Duodenal mucosa (tissue), 2 donors: ENCODE results near the gene RAB44.
A peak's percentile ranks its signal among the peaks of the same experiment; 100 is the strongest.

Experiments used
- H3K27ac ChIP-seq: one replicate; pipeline ENCODE4 v1.7.0; 2013; ENCODE audit warnings: low read depth, low read length
- H3K27me3 ChIP-seq, 2 donors: one replicate each; pipeline ENCODE4 v1.7.0; 2013; ENCODE audit warnings: low read length in 2 of 2, control low read depth in 1 of 2; ENCODE audit not compliant: insufficient read depth in 2 of 2, control insufficient read depth in 1 of 2
- H3K36me3 ChIP-seq, 2 donors: one replicate each; pipeline ENCODE4 v1.7.0; 2013; ENCODE audit warnings: low read length in 2 of 2, control low read depth in 1 of 2; ENCODE audit not compliant: insufficient read depth in 2 of 2, control insufficient read depth in 1 of 2
- H3K4me1 ChIP-seq, 2 donors: one replicate each; pipeline ENCODE4 v1.7.0; 2013; ENCODE audit warnings: low read length in 2 of 2, control low read depth in 1 of 2; ENCODE audit not compliant: insufficient read depth in 2 of 2, control insufficient read depth in 1 of 2
- H3K4me3 ChIP-seq, 2 donors: one replicate each; pipeline ENCODE4 v1.7.0; 2013; ENCODE audit warnings: low read length in 2 of 2, low read depth in 1 of 2
- H3K9ac ChIP-seq, 2 donors: one replicate each; pipeline ENCODE4 v1.7.0; 2013; ENCODE audit warnings: low read length in 2 of 2, low read depth in 1 of 2
- H3K9me3 ChIP-seq, 2 donors: one replicate each; pipeline ENCODE4 v1.7.0; 2013; ENCODE audit warnings: low read length in 2 of 2, control low read depth in 1 of 2; ENCODE audit not compliant: control insufficient read depth in 1 of 2

Gene RAB44

DNA sequence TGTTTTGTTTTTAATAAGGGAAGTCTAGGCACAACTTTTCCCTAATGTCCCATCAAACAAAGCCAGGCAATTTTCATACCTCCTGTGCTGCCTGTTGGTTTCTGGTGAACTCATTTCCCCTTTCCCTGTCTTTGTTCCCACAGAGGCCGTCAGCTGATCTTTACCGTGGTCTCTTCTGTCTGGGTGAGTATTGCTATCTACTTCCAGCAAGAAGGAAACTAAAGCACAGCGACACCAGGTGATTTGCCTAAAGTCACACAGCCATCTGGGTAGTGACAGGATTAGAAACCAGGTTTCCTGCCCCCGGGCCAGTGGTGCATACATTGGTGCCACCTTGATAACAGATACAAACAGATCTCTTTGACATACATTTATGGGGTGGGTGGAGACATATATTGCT, 59.6 kb downstream of the RAB44 start:
- H3K9me3 ChIP-seq = no peaks in the 10 kb centered on the region
- peak overlapping the region in 1 of 2 donors; percentile 43 for H3K4me3 ChIP-seq
- H3K9ac ChIP-seq = peak overlapping the region in 1 of 2 donors; percentile 41
- peaks cover 59 to 60% of the 10 kb centered on the region in 2 donors for H3K4me1 ChIP-seq
- H3K27me3 ChIP-seq = no peaks in the 10 kb centered on the region
- no peaks in the 10 kb centered on the region for H3K36me3 ChIP-seq
- H3K27ac ChIP-seq = no peak overlapping the region

DNA sequence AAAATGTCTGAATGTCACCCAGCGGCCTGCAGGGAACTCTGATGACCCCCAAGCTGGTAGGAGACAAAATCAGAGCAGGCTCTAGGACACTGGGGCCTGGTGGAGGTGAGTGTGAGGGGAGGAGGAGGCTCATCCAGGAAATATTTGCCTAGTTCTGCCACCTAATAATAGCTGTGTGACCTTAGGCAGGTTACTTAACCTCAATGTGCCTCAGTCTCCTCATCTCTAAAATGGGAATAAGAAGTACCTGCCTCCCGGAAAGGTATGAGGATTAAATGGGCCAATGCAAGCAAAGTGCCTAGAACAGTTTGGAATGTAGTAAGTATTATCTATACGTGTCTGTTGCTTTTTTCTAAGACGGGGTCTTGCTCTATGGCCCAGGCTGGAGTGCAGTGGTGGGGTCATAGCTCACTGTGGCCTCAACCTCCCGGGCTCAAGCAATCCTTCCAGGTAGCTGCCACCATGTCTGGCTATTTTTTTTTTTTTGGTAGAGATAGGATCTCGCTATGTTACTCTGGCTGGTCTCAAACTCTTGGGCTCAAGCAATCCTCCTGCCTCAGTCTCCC, 60.4 kb downstream of the RAB44 start:
- Histone ChIP-seq H3K9me3 (no peaks in the 10 kb centered on the region), H3K27me3 (no peaks in the 10 kb centered on the region), H3K9ac (no peak overlapping the region), H3K4me1 (peaks cover 51% of the 10 kb centered on the region in 2 donors), H3K27ac (no peak overlapping the region), H3K36me3 (no peaks in the 10 kb centered on the region), H3K4me3 (no peak overlapping the region)

DNA sequence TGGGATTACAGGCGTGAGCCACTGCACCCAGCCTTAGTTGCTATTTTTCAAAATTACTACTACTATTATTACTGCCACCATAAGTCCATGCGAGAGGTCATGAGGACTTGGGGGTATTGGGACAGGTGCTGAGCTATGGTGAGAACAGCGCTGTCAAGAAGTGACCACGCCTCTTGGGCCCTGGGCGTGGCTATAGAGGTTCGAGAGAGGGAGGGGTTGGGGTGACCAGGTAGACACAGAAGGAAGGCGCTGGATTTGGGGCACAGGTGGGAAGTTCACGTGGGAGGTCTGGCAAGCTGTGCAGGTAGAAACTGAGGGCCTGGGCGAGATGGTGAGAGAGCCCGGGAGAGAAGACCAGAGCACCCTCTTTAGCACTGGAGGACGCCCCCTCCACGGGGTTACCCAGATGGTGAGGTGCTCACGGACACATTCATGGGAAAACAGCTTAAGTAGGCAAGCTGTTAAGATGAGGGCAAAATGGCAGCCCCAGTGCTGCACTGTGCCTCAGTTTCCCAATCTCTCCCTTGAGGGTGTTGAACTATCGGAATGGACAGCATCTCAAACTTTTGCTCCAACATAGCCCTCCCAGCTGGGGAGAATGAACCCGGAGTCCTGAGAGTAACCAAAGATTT, 61.0 kb downstream of the RAB44 start:
- Histone ChIP-seq H3K9ac (peak overlapping the region in 1 of 2 donors; percentile 41), H3K27ac (no peak overlapping the region), H3K4me3 (peak overlapping the region in 1 of 2 donors; percentile 18), H3K4me1 (peaks cover 45% of the 10 kb centered on the region in 2 donors), H3K27me3 (no peaks in the 10 kb centered on the region), H3K9me3 (no peaks in the 10 kb centered on the region), H3K36me3 (no peaks in the 10 kb centered on the region)

DNA sequence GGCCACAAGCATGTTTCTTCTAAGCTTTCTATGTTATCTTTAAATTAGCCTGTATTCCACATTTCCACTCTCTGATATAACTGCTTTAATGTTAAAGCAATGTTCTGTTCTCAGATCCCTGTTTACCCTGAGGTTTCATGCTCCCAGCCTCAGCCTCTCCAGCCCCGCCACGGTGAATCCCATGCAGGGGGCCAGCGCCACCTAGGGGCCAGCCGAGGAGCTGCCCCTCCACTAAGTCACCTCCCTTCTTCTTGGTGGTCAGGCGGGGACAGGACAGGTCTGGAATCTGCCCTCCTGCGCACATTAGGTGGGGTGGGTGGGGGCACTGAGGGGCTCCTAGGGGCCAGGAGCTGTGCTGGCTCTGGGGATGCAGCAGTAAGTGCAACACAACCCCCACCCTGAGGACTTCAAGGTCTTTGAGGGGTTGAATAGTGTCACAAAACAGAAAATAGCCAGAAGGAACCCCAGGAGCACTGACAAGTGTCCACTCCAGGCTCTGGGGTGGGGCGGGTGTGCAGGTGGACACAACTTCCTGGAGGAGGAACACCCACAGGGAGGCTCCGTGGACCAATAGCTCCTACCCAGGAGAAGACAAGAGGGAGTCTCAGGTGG, 61.6 kb downstream of the RAB44 start:
- H3K27ac ChIP-seq = no peak overlapping the region
- H3K9me3 ChIP-seq = no peaks in the 10 kb centered on the region
- no peaks in the 10 kb centered on the region for H3K27me3 ChIP-seq
- H3K4me3 ChIP-seq = peak overlapping the region in 1 of 2 donors; percentile 18
- peaks cover 39 to 41% of the 10 kb centered on the region in 2 donors for H3K4me1 ChIP-seq
- peak overlapping the region in 1 of 2 donors; percentile 41 for H3K9ac ChIP-seq
- H3K36me3 ChIP-seq = no peaks in the 10 kb centered on the region

DNA sequence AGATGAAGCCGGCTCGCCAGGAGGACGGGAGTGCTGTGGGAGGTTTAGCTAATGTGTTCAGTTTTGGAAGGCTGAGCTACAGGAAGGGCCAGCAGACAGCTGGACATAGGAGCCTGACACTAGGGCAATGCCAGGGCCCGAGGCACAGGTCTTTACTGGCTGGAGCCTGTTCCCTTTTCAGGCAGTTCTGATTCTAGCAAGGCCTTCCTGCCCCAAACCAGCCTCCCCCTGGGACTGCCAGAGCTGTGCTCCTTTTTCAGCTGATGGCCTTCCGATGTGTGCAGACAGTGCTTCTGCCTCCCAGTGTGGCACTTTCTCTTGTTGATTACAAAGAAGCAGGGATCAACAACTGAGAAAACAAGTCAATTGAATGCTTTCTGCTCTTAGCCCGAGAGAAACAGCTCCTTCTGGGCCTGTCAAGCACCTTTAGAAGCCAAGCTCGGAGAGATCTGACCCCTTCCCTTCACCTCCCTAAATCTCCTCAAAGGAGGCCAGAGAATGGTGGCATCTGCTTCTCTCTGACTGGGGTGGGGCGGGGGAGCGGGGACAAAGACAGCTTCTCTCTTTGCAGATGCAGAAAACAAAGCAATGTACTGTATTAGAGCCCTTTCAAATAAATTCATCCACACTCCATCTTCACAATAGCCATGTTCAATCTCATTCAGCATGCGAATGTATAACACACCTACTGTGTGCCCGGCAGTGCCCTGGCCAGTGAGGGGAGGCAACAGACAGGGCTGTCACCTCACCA, 63.2 kb downstream of the RAB44 start:
- Histone ChIP-seq H3K4me3 (no peak overlapping the region), H3K27me3 (no peaks in the 10 kb centered on the region), H3K27ac (no peak overlapping the region), H3K9ac (no peak overlapping the region), H3K4me1 (peaks cover 24 to 30% of the 10 kb centered on the region in 2 donors), H3K9me3 (no peaks in the 10 kb centered on the region), H3K36me3 (no peaks in the 10 kb centered on the region)

DNA sequence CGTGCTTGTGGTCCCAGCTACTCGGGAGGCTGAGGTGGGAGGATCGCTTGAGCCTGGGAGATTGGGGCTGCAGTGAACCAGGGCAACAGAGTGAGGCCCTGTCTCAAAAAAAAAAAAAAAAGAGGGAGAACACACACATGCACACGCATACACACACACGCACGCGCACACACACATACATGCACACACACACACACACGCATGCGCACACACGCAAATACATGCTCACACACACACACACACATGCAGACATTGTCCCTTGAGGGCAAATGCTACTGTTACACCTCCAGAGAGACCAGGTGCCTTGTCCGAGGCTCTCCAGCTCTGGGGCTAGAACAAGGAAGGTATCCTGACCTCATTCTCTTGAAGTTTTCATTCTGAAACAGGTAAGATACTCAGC, 64.5 kb downstream of the RAB44 start:
- H3K9me3 ChIP-seq = no peaks in the 10 kb centered on the region
- H3K9ac ChIP-seq = no peak overlapping the region
- H3K36me3 ChIP-seq = no peaks in the 10 kb centered on the region
- no peaks in the 10 kb centered on the region for H3K27me3 ChIP-seq
- no peak overlapping the region for H3K4me3 ChIP-seq
- no peak overlapping the region for H3K27ac ChIP-seq
- peaks cover 12 to 24% of the 10 kb centered on the region in 2 donors for H3K4me1 ChIP-seq

DNA sequence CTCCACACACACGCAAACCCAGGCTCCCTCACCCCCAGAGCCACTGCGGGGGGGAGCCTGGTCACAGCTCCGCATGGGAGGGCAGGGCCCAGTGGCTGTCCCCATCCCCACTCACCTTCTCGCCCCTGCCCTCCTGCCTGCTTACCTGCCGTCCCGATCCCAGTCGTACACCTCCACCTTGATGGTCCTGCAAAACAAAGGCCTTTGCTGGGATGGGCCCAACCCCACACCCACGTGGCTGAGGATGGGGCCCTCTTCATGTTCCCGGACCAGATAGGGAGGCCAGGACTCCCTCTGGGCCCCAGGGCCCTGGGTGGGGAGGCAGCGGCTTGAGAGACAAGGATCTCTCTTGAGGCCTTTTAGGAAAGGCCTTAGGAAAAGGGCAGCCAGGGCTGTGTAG, 67.6 kb downstream of the RAB44 start:
- no peaks in the 10 kb centered on the region for H3K27me3 ChIP-seq
- no peak overlapping the region for H3K9ac ChIP-seq
- no peaks in the 10 kb centered on the region for H3K9me3 ChIP-seq
- no peak overlapping the region for H3K27ac ChIP-seq
- no peak overlapping the region for H3K4me3 ChIP-seq
- H3K4me1 ChIP-seq = peaks cover 10 to 23% of the 10 kb centered on the region in 2 donors
- H3K36me3 ChIP-seq = no peaks in the 10 kb centered on the region

DNA sequence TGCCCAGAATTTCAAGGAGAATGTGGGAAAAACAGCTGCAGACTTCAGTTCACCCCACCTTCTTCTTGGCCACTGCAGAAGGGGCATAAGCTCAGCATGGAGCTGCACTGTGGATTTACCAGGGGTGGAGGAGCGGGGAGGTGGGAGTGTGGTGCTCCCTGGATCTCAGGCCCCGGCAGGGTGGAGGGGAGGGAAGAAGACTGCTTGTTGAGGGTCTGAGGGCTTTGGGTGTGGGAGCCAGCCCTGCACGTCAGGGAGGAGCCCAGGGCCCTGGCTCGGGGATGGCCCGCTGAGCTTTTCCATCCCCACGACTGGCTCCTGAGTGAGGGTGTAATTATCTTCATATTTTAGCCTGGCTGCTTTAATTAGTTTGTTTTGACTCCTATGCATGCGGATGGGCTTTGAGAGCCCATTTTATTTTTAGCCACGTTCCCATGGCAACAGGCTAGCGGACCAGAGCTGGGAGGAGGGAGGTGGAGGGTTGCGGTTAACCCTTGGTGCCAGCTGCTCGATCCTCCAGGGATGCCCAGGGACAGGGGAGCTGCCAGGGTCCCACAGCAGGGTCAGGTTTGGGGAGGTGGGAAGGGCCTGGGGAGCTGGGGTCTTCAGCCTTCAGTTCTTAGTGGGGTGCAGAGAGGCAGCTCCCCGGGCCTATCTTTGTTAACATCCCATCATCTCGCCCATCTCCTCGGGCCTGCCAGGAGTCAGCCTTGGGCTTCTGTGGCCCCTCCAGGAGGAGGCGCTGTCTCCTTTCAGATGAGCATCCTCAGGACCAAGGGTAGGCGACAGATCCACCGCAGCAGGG, 68.2 kb downstream of the RAB44 start:
- Histone ChIP-seq H3K9me3 (no peaks in the 10 kb centered on the region), H3K27ac (no peak overlapping the region), H3K27me3 (no peaks in the 10 kb centered on the region), H3K4me1 (peaks cover 10 to 23% of the 10 kb centered on the region in 2 donors), H3K4me3 (no peak overlapping the region), H3K9ac (no peak overlapping the region), H3K36me3 (no peaks in the 10 kb centered on the region)

DNA sequence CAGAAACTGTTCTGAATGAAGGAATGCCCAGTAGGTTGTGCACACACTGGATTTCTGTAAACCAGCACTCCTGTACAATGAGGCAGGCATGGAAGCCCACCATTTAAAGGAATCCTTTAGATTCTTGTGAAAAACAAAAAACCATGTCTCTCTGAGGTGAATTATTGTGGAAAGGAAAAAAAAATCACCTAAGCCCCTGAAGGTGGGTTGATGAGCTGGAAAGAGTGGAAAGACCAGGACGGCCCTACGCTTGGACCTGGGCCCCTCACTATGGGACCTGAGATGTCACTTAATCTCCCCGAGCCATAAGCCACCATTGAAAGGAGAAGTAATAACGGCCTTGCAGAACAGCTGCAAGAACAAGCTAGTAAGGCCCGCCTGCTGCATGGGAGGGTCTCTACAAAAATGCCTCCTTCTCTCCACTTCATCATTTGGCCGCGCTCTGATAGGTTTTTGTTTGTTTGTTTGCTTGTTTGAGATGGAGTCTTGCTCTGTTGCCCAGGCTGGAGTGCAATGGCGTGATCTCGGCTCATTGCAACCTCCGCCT, 68.8 kb downstream of the RAB44 start:
- H3K9me3 ChIP-seq = no peaks in the 10 kb centered on the region
- H3K27ac ChIP-seq = no peak overlapping the region
- no peak overlapping the region for H3K4me3 ChIP-seq
- H3K9ac ChIP-seq = no peak overlapping the region
- peaks cover 10 to 23% of the 10 kb centered on the region in 2 donors for H3K4me1 ChIP-seq
- H3K27me3 ChIP-seq = no peaks in the 10 kb centered on the region
- H3K36me3 ChIP-seq = no peaks in the 10 kb centered on the region
